H9 (cell line): ENCODE data around the gene MFRP. TPM values are rescaled to one million over a fixed set of nuclear protein-coding genes. Genes with fewer than 3 reads are reported as not detected.

Experiments used
- DNase-seq: peaks from one replicate; pipeline ENCODE4 v3.0.0-alpha.2; 2017
- H2AFZ ChIP-seq: one replicate; pipeline ENCODE4 v1.6.1; 2013; ENCODE audit warnings: mild to moderate bottlenecking, low read length, control low read depth, moderate library complexity
- H2AK5ac ChIP-seq: 2 replicates; pipeline ENCODE4 v1.6.1; 2013; ENCODE audit warnings: low read length, control low read depth, mixed read lengths; ENCODE audit not compliant: insufficient read length
- H2BK120ac ChIP-seq: one replicate; pipeline ENCODE4 v1.6.1; 2013; ENCODE audit warnings: low read depth, mild to moderate bottlenecking, low read length, control low read depth, inconsistent platforms; ENCODE audit not compliant: poor library complexity, severe bottlenecking
- H2BK12ac ChIP-seq: 2 replicates; pipeline ENCODE4 v1.6.1; 2013; ENCODE audit warnings: low read length, control low read depth, mixed read lengths, low read depth; ENCODE audit not compliant: insufficient read length
- H2BK15ac ChIP-seq: 2 replicates; pipeline ENCODE4 v1.6.1; 2013; ENCODE audit warnings: low read depth, low read length, control low read depth
- H2BK20ac ChIP-seq: one replicate; pipeline ENCODE4 v1.6.1; 2013; ENCODE audit warnings: low read depth, mild to moderate bottlenecking, low read length, control low read depth, inconsistent platforms; ENCODE audit not compliant: poor library complexity, severe bottlenecking
- H2BK5ac ChIP-seq: 2 replicates; pipeline ENCODE4 v1.6.1; 2013; ENCODE audit warnings: low read length, control low read depth, mixed read lengths; ENCODE audit not compliant: insufficient read length
- H3K14ac ChIP-seq: 2 replicates; pipeline ENCODE4 v1.6.1; 2013; ENCODE audit warnings: low read length, control low read depth; ENCODE audit not compliant: insufficient read depth
- H3K18ac ChIP-seq: 2 replicates; pipeline ENCODE4 v1.6.1; 2013; ENCODE audit warnings: low read depth, mild to moderate bottlenecking, mixed read lengths, low read length, control low read depth; ENCODE audit not compliant: insufficient read length
- H3K23ac ChIP-seq: 2 replicates; pipeline ENCODE4 v1.6.1; 2013; ENCODE audit warnings: low read length, control low read depth, mixed read lengths, low read depth; ENCODE audit not compliant: insufficient read length
- H3K23me2 ChIP-seq: 2 replicates; pipeline ENCODE4 v1.6.1; 2013; ENCODE audit warnings: low read depth, mild to moderate bottlenecking, mixed read lengths, low read length, control low read depth; ENCODE audit not compliant: insufficient read length, poor library complexity, severe bottlenecking
- H3K27ac ChIP-seq: 2 replicates; pipeline ENCODE4 v1.5.1; 2013; ENCODE audit warnings: low read length, control low read depth, mixed read lengths, low read depth; ENCODE audit not compliant: insufficient read length
- H3K27me3 ChIP-seq: 2 replicates; pipeline ENCODE4 v1.6.1; 2013; ENCODE audit warnings: low read length, control low read depth, inconsistent platforms; ENCODE audit not compliant: insufficient read depth
- H3K4ac ChIP-seq: 2 replicates; pipeline ENCODE4 v1.6.1; 2013; ENCODE audit warnings: low read depth, mild to moderate bottlenecking, control low read depth, inconsistent platforms, low read length, moderate library complexity
- H3K4me1 ChIP-seq: 2 replicates; pipeline ENCODE4 v1.6.1; 2013; ENCODE audit warnings: low read length, control low read depth, inconsistent platforms; ENCODE audit not compliant: insufficient read depth
- H3K4me2 ChIP-seq: 2 replicates; pipeline ENCODE4 v1.6.1; 2013; ENCODE audit warnings: low read length, control low read depth, mixed read lengths; ENCODE audit not compliant: insufficient read length, insufficient read depth
- H3K56ac ChIP-seq: 2 replicates; pipeline ENCODE4 v1.6.1; 2013; ENCODE audit warnings: low read depth, mild to moderate bottlenecking, mixed read lengths, low read length, control low read depth; ENCODE audit not compliant: insufficient read length
- H3K79me1 ChIP-seq: 2 replicates; pipeline ENCODE4 v1.6.1; 2013; ENCODE audit warnings: low read depth, mild to moderate bottlenecking, moderate library complexity, low read length, control low read depth, inconsistent platforms; ENCODE audit not compliant: insufficient read depth, poor library complexity, severe bottlenecking
- H3K79me2 ChIP-seq: 2 replicates; pipeline ENCODE4 v1.6.1; 2013; ENCODE audit warnings: low read length, control low read depth, inconsistent platforms; ENCODE audit not compliant: insufficient read depth
- H3K9ac ChIP-seq: 2 replicates; pipeline ENCODE4 v1.6.1; 2013; ENCODE audit warnings: low read length, control low read depth, mixed read lengths; ENCODE audit not compliant: insufficient read length; ENCODE audit errors: extremely low read depth
- H3K9me3 ChIP-seq: one replicate; pipeline ENCODE4 v1.6.1; 2013; ENCODE audit warnings: low read depth, low read length, inconsistent platforms; ENCODE audit not compliant: control insufficient read depth
- H3T11ph ChIP-seq: one replicate; pipeline ENCODE4 v1.6.1; 2013; ENCODE audit warnings: mild to moderate bottlenecking, low read length, control low read depth, inconsistent platforms
- H4K20me1 ChIP-seq: one replicate; pipeline ENCODE4 v1.6.1; 2013; ENCODE audit not compliant: control insufficient read depth, insufficient read length, insufficient read depth
- H4K5ac ChIP-seq: 2 replicates; pipeline ENCODE4 v1.6.1; 2013; ENCODE audit warnings: low read depth, mild to moderate bottlenecking, mixed read lengths, low read length, control low read depth; ENCODE audit not compliant: insufficient read length
- H4K8ac ChIP-seq: replicated peaks from 2 replicates; pipeline ENCODE4 v1.6.1; 2013; ENCODE audit warnings: low read length, control low read depth, mixed read lengths, low read depth; ENCODE audit not compliant: insufficient read length
- H4K91ac ChIP-seq: 2 replicates; pipeline ENCODE4 v1.6.1; 2013; ENCODE audit warnings: low read depth, mild to moderate bottlenecking, moderate library complexity, mixed read lengths, low read length, control low read depth; ENCODE audit not compliant: insufficient read length
- H3K27ac Mint-ChIP-seq, 3 experiments: 2 replicates in 2 of 3; 3 replicates in 1 of 3; pipeline ENCODE4 v1.8.0; 2020 to 2021; ENCODE audit warnings: mixed read lengths in 3 of 3, mild to moderate bottlenecking in 1 of 3, moderate library complexity in 1 of 3
- H3K27me3 Mint-ChIP-seq: 2 replicates; pipeline ENCODE4 v1.8.0; 2021; ENCODE audit warnings: low read depth, mild to moderate bottlenecking, moderate library complexity, mixed read lengths
- H3K36me3 Mint-ChIP-seq, 3 experiments: 2 replicates in 2 of 3; 3 replicates in 1 of 3; pipeline ENCODE4 v1.8.0; 2020 to 2021; ENCODE audit warnings: low read depth in 3 of 3, mixed read lengths in 3 of 3; ENCODE audit not compliant: insufficient read depth in 1 of 3
- H3K4me1 Mint-ChIP-seq, 2 experiments: 2 replicates each; pipeline ENCODE4 v1.8.0; 2020; ENCODE audit warnings: mixed read lengths in 2 of 2
- H3K4me3 Mint-ChIP-seq, 2 experiments: 2 replicates in 1 of 2; 3 replicates in 1 of 2; pipeline ENCODE4 v1.8.0; 2020 to 2021; ENCODE audit warnings: mild to moderate bottlenecking in 2 of 2, mixed read lengths in 2 of 2, moderate library complexity in 1 of 2
- H3K9me3 Mint-ChIP-seq, 2 experiments: 2 replicates in 1 of 2; 3 replicates in 1 of 2; pipeline ENCODE4 v1.8.0; 2020; ENCODE audit warnings: mild to moderate bottlenecking in 2 of 2, mixed read lengths in 2 of 2, moderate library complexity in 1 of 2
- WGBS: extraction: QIAGEN DNeasy Blood & Tissue Kit; methylation state at CpG from one replicate; pipeline ENCODE4 v1.1.7; 2013; ENCODE audit warnings: missing lambda C conversion rate, low lambda C conversion rate, mixed read lengths; ENCODE audit not compliant: insufficient read length; ENCODE audit errors: extremely low coverage; 5-methylcytosine and 5-hydroxymethylcytosine counted together
- total RNA-seq: library from RNA; stranded (reverse); gene quantifications from 2 replicates; pipeline ENCODE4 v1.2.1, GENCODE V29; 2021
- TF ChIP-seq, protein P1 (sequence below): fragments of 200-600 bp; sonication (generic); conservative IDR thresholded peaks from 3 replicates; pipeline ENCODE4 v1.8.0; 2021; ENCODE audit warnings: antibody characterized with exemption, mild to moderate bottlenecking

Gene MFRP
- total RNA-seq, 1 experiment from 2014 or later, result not detected

DNA sequence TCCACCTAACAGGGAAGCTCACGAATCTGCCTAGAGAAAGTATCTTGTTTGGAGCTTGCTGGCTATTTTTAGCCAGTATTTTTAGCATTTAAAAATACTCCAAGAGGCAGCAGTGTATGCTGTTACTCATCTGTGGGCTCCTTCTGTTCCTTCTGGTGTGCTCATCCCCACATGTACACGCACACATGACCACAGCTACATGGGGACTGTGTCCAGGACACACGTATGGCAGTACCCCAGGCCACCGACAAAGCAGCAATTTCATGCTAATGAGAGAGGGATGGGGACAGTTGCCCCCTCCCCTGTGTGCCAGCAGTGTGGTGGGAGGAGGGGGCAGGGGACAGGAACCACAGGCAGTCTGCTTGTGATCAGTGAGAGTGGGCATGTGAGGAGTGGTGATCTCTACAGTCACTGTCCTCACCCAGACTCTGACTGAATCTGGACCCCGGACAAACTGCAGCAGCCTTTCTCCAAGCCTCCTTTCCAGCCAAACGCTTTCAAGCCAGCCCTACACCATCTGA lies 18.6 kb upstream of the MFRP start:
- Histone ChIP-seq H4K8ac (no peak overlapping the region), H3K23me2 (peaks cover 4% of the 10 kb centered on the region), H3K79me1 (no peaks in the 10 kb centered on the region), H3K9ac (no peak overlapping the region), H3K23ac (no peak overlapping the region), H2BK20ac (no peak overlapping the region), H3K4me1 (peaks cover 7% of the 10 kb centered on the region; the same call in 1 of the 2 replicates), H3K27ac (no peak overlapping the region), H3K56ac (no peak overlapping the region), H3K27me3 (peaks cover 23% of the 10 kb centered on the region; the same call in 1 of the 2 replicates), H3K79me2 (no peaks in the 10 kb centered on the region), H3T11ph (no peak overlapping the region), H3K9me3 (no peaks in the 10 kb centered on the region), H2BK12ac (no peak overlapping the region), H4K91ac (no peak overlapping the region), H2BK5ac (no peak overlapping the region), H4K5ac (no peak overlapping the region), H3K4ac (no peak overlapping the region), H3K18ac (no peak overlapping the region), H2BK15ac (no peak overlapping the region), H3K14ac (no peak overlapping the region), H4K20me1 (peaks cover 4% of the 10 kb centered on the region), H3K4me2 (no peak overlapping the region), H2AFZ (no peak overlapping the region), H2AK5ac (no peak overlapping the region), H2BK120ac (no peak overlapping the region)
- Mint-ChIP-seq H3K36me3 (peaks cover 0 to 6% (median 2%) of the 10 kb centered on the region in 3 experiments; a peak in 5 of 7 replicates), H3K4me1 (peaks cover 53 to 59% of the 10 kb centered on the region in 2 experiments), H3K9me3 (peaks cover 2 to 5% of the 10 kb centered on the region in 2 experiments; a peak in 2 of 5 replicates), H3K4me3 (peak overlapping the region in 1 of 2 experiments; percentile 83; a peak in 2 of 5 replicates), H3K27ac (no peak overlapping the region), H3K27me3 (peaks cover 67% of the 10 kb centered on the region)
- DNase-seq, result no peak
- no CpG with 5 or more reads among the region's 6 CpGs for WGBS
- TF ChIP-seq, protein P1, sequence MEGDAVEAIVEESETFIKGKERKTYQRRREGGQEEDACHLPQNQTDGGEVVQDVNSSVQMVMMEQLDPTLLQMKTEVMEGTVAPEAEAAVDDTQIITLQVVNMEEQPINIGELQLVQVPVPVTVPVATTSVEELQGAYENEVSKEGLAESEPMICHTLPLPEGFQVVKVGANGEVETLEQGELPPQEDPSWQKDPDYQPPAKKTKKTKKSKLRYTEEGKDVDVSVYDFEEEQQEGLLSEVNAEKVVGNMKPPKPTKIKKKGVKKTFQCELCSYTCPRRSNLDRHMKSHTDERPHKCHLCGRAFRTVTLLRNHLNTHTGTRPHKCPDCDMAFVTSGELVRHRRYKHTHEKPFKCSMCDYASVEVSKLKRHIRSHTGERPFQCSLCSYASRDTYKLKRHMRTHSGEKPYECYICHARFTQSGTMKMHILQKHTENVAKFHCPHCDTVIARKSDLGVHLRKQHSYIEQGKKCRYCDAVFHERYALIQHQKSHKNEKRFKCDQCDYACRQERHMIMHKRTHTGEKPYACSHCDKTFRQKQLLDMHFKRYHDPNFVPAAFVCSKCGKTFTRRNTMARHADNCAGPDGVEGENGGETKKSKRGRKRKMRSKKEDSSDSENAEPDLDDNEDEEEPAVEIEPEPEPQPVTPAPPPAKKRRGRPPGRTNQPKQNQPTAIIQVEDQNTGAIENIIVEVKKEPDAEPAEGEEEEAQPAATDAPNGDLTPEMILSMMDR, result no peak
